Brain microvascular endothelial cell (primary cell): ENCODE measurements around the gene GIPR.

Source experiments
- DNase-seq: peaks from one replicate; pipeline ENCODE4 v3.0.0-alpha.2; 2020
- H3K27ac ChIP-seq: fragments of 250-450 bp; sonication (Bioruptor Pico); 2 replicates; pipeline ENCODE4 v1.5.1; 2020; ENCODE audit warnings: mild to moderate bottlenecking, moderate library complexity
- H3K27me3 ChIP-seq: fragments of 250-450 bp; sonication (Bioruptor Pico); replicated peaks from 2 replicates; pipeline ENCODE4 v1.5.1; 2020; ENCODE audit warnings: mild to moderate bottlenecking
- H3K36me3 ChIP-seq: fragments of 250-450 bp; sonication (Bioruptor Pico); replicated peaks from 2 replicates; pipeline ENCODE4 v1.5.1; 2020; ENCODE audit warnings: mild to moderate bottlenecking
- H3K4me3 ChIP-seq: 2 replicates; pipeline ENCODE4 v1.5.1; 2011; ENCODE audit warnings: low read depth, mild to moderate bottlenecking, control low read depth, low read length, moderate library complexity
- in situ Hi-C: cut with HindIII; loops from 2 replicates; pipeline ENCODE4 v1.10.0; 2017; ENCODE audit warnings: low sequenced_read_pairs, low pct_ligation_motif_present
- TF ChIP-seq, protein P1 (sequence below): IDR thresholded peaks from 2 replicates; pipeline ENCODE4 v1.5.1; 2011; ENCODE audit warnings: low read depth, mild to moderate bottlenecking, moderate library complexity, low read length, control low read depth, inconsistent platforms; ENCODE audit errors: missing control alignments

The GIPR gene

GRCh38 chr19:45705710-45706415 lies 37.8 kb downstream of the GIPR start:
- in situ Hi-C loops, result no loop called here
- Histone ChIP-seq H3K4me3 (no peak overlapping the region), H3K27ac (no peak overlapping the region), H3K36me3 (peaks cover 14% of the 10 kb centered on the region), H3K27me3 (no peaks in the 10 kb centered on the region)
- TF ChIP-seq, protein P1, sequence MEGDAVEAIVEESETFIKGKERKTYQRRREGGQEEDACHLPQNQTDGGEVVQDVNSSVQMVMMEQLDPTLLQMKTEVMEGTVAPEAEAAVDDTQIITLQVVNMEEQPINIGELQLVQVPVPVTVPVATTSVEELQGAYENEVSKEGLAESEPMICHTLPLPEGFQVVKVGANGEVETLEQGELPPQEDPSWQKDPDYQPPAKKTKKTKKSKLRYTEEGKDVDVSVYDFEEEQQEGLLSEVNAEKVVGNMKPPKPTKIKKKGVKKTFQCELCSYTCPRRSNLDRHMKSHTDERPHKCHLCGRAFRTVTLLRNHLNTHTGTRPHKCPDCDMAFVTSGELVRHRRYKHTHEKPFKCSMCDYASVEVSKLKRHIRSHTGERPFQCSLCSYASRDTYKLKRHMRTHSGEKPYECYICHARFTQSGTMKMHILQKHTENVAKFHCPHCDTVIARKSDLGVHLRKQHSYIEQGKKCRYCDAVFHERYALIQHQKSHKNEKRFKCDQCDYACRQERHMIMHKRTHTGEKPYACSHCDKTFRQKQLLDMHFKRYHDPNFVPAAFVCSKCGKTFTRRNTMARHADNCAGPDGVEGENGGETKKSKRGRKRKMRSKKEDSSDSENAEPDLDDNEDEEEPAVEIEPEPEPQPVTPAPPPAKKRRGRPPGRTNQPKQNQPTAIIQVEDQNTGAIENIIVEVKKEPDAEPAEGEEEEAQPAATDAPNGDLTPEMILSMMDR, result no peak
- no peak for DNase-seq

- Histone ChIP-seq H3K27me3 (no peaks in the 10 kb centered on the region), H3K27ac (no peak overlapping the region), H3K4me3 (no peak overlapping the region), H3K36me3 (peaks cover 16% of the 10 kb centered on the region)
- no peak for DNase-seq
- TF ChIP-seq, protein P1, result no peak
- in situ Hi-C loops, result no loop called here
Observed at GRCh38 chr19:45710356-45711130, 42.5 kb downstream of the GIPR start.

DNA sequence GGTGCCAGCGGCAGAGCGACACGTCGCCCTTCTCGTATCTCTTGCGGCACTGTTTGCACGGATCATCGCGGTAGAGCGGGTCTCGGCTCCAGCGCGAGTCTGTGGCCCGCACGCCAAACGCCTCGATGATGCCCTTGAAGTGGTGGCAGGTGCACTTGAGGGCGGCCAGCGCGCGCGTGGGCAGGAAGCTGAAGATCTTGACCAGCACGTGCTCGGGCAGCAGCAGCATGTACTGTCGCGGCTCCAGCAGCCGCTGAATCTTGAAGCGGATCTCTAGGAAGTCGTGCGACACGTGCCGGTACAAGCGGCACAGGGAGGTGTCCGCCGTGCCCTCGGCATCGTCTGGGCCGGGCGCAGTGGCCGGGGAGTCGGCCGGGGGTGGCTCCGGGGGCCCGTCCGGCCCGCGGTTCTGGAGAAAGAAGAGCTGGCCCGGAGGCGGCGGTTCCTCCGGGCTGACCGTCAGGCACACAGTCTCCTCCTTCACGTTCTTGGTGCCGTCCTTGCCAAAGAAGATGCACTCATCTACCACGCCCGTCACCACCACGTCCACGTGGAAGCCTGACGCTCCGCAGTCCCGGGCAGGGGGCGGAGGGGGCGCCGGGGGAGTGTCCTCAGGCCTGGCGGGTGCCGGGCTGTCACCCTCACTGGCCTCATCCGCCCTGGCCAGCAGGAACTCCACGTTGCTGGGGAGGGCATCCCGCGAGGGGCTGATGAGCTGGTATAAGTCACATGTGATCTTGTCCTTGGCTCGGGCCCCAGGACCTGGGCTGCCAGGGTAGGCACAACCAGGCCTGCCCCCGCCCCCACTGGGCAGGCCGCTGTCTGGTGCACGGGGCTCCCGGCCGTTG lies 44.1 kb downstream of the GIPR start:
- TF ChIP-seq, protein P1, result no peak
- Histone ChIP-seq H3K27me3 (no peaks in the 10 kb centered on the region), H3K27ac (no peak overlapping the region), H3K4me3 (no peak overlapping the region), H3K36me3 (peaks cover 16% of the 10 kb centered on the region)
- in situ Hi-C loops, result no loop called here
- DNase-seq, result no peak

GRCh38 chr19:45712699-45713067 lies 44.7 kb downstream of the GIPR start:
- in situ Hi-C loops, result no loop called here
- H3K36me3 ChIP-seq, result peaks cover 16% of the 10 kb centered on the region
- no peaks in the 10 kb centered on the region for H3K27me3 ChIP-seq
- no peak for DNase-seq
- TF ChIP-seq, protein P1, result no peak
- no peak overlapping the region for H3K27ac ChIP-seq
- no peak overlapping the region for H3K4me3 ChIP-seq

- H3K36me3 ChIP-seq, result peaks cover 16% of the 10 kb centered on the region
- H3K27ac ChIP-seq, result no peak overlapping the region
- no peak for DNase-seq
- no peaks in the 10 kb centered on the region for H3K27me3 ChIP-seq
- in situ Hi-C loops, result no loop called here
- H3K4me3 ChIP-seq, result no peak overlapping the region
- TF ChIP-seq, protein P1, result no peak
Observed at GRCh38 chr19:45713141-45713540, 45.1 kb downstream of the GIPR start.
